ENCODE measurements around the gene PIGX.

DNA sequence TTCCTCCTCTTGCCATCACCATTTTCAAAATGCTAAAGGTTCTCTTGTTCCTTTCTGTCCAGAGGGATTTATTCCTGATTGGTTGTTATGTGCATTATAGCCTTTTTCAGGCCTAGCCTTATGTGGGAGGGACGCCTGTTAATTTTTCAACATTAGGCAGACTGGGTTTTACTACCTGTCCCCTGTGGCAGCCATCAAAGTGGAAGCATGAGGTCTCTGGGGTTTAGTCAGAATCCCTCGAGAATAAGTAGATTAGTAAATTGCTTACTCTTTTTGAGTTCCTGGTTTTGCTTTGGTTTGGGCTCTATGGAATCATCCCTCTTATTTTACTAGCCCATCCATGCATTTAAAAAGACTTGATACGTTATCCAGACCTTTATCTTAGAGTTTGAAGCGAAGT, 59.9 kb downstream of the PIGX start:
- TF ChIP-seq, protein P1, sequence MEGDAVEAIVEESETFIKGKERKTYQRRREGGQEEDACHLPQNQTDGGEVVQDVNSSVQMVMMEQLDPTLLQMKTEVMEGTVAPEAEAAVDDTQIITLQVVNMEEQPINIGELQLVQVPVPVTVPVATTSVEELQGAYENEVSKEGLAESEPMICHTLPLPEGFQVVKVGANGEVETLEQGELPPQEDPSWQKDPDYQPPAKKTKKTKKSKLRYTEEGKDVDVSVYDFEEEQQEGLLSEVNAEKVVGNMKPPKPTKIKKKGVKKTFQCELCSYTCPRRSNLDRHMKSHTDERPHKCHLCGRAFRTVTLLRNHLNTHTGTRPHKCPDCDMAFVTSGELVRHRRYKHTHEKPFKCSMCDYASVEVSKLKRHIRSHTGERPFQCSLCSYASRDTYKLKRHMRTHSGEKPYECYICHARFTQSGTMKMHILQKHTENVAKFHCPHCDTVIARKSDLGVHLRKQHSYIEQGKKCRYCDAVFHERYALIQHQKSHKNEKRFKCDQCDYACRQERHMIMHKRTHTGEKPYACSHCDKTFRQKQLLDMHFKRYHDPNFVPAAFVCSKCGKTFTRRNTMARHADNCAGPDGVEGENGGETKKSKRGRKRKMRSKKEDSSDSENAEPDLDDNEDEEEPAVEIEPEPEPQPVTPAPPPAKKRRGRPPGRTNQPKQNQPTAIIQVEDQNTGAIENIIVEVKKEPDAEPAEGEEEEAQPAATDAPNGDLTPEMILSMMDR (IDR thresholded peaks at IDR 0.05; ENCODE audit: poor library complexity), result no peak
- TF ChIP-seq EZH2phosphoT487 (IDR thresholded peaks at IDR 0.05; ENCODE audit: low read depth, severe bottlenecking, unreplicated experiment) (no peak), EZH2 (IDR thresholded peaks at IDR 0.05; ENCODE audit: borderline replicate concordance) (no peak)
